H9 (cell line): Measurements from ENCODE around the gene NIT2. TPM values are rescaled to one million over a fixed set of nuclear protein-coding genes. Genes with fewer than 3 reads are reported as not detected.
A peak's percentile ranks its signal among the peaks of the same experiment; 100 is the strongest.

Experiments
- DNase-seq: peaks from one replicate; pipeline ENCODE4 v3.0.0-alpha.2; 2017
- H2AFZ ChIP-seq: one replicate; pipeline ENCODE4 v1.6.1; 2013; ENCODE audit warnings: mild to moderate bottlenecking, low read length, control low read depth, moderate library complexity
- H2AK5ac ChIP-seq: 2 replicates; pipeline ENCODE4 v1.6.1; 2013; ENCODE audit warnings: low read length, control low read depth, mixed read lengths; ENCODE audit not compliant: insufficient read length
- H2BK120ac ChIP-seq: one replicate; pipeline ENCODE4 v1.6.1; 2013; ENCODE audit warnings: low read depth, mild to moderate bottlenecking, low read length, control low read depth, inconsistent platforms; ENCODE audit not compliant: poor library complexity, severe bottlenecking
- H2BK12ac ChIP-seq: 2 replicates; pipeline ENCODE4 v1.6.1; 2013; ENCODE audit warnings: low read length, control low read depth, mixed read lengths, low read depth; ENCODE audit not compliant: insufficient read length
- H2BK15ac ChIP-seq: 2 replicates; pipeline ENCODE4 v1.6.1; 2013; ENCODE audit warnings: low read depth, low read length, control low read depth
- H2BK20ac ChIP-seq: one replicate; pipeline ENCODE4 v1.6.1; 2013; ENCODE audit warnings: low read depth, mild to moderate bottlenecking, low read length, control low read depth, inconsistent platforms; ENCODE audit not compliant: poor library complexity, severe bottlenecking
- H2BK5ac ChIP-seq: 2 replicates; pipeline ENCODE4 v1.6.1; 2013; ENCODE audit warnings: low read length, control low read depth, mixed read lengths; ENCODE audit not compliant: insufficient read length
- H3K14ac ChIP-seq: 2 replicates; pipeline ENCODE4 v1.6.1; 2013; ENCODE audit warnings: low read length, control low read depth; ENCODE audit not compliant: insufficient read depth
- H3K18ac ChIP-seq: 2 replicates; pipeline ENCODE4 v1.6.1; 2013; ENCODE audit warnings: low read depth, mild to moderate bottlenecking, mixed read lengths, low read length, control low read depth; ENCODE audit not compliant: insufficient read length
- H3K23ac ChIP-seq: 2 replicates; pipeline ENCODE4 v1.6.1; 2013; ENCODE audit warnings: low read length, control low read depth, mixed read lengths, low read depth; ENCODE audit not compliant: insufficient read length
- H3K23me2 ChIP-seq: 2 replicates; pipeline ENCODE4 v1.6.1; 2013; ENCODE audit warnings: low read depth, mild to moderate bottlenecking, mixed read lengths, low read length, control low read depth; ENCODE audit not compliant: insufficient read length, poor library complexity, severe bottlenecking
- H3K27ac ChIP-seq: 2 replicates; pipeline ENCODE4 v1.5.1; 2013; ENCODE audit warnings: low read length, control low read depth, mixed read lengths, low read depth; ENCODE audit not compliant: insufficient read length
- H3K27me3 ChIP-seq: 2 replicates; pipeline ENCODE4 v1.6.1; 2013; ENCODE audit warnings: low read length, control low read depth, inconsistent platforms; ENCODE audit not compliant: insufficient read depth
- H3K4ac ChIP-seq: 2 replicates; pipeline ENCODE4 v1.6.1; 2013; ENCODE audit warnings: low read depth, mild to moderate bottlenecking, control low read depth, inconsistent platforms, low read length, moderate library complexity
- H3K4me1 ChIP-seq: 2 replicates; pipeline ENCODE4 v1.6.1; 2013; ENCODE audit warnings: low read length, control low read depth, inconsistent platforms; ENCODE audit not compliant: insufficient read depth
- H3K4me2 ChIP-seq: 2 replicates; pipeline ENCODE4 v1.6.1; 2013; ENCODE audit warnings: low read length, control low read depth, mixed read lengths; ENCODE audit not compliant: insufficient read length, insufficient read depth
- H3K56ac ChIP-seq: 2 replicates; pipeline ENCODE4 v1.6.1; 2013; ENCODE audit warnings: low read depth, mild to moderate bottlenecking, mixed read lengths, low read length, control low read depth; ENCODE audit not compliant: insufficient read length
- H3K79me1 ChIP-seq: 2 replicates; pipeline ENCODE4 v1.6.1; 2013; ENCODE audit warnings: low read depth, mild to moderate bottlenecking, moderate library complexity, low read length, control low read depth, inconsistent platforms; ENCODE audit not compliant: insufficient read depth, poor library complexity, severe bottlenecking
- H3K79me2 ChIP-seq: 2 replicates; pipeline ENCODE4 v1.6.1; 2013; ENCODE audit warnings: low read length, control low read depth, inconsistent platforms; ENCODE audit not compliant: insufficient read depth
- H3K9ac ChIP-seq: 2 replicates; pipeline ENCODE4 v1.6.1; 2013; ENCODE audit warnings: low read length, control low read depth, mixed read lengths; ENCODE audit not compliant: insufficient read length; ENCODE audit errors: extremely low read depth
- H3K9me3 ChIP-seq: one replicate; pipeline ENCODE4 v1.6.1; 2013; ENCODE audit warnings: low read depth, low read length, inconsistent platforms; ENCODE audit not compliant: control insufficient read depth
- H3T11ph ChIP-seq: one replicate; pipeline ENCODE4 v1.6.1; 2013; ENCODE audit warnings: mild to moderate bottlenecking, low read length, control low read depth, inconsistent platforms
- H4K20me1 ChIP-seq: one replicate; pipeline ENCODE4 v1.6.1; 2013; ENCODE audit not compliant: control insufficient read depth, insufficient read length, insufficient read depth
- H4K5ac ChIP-seq: 2 replicates; pipeline ENCODE4 v1.6.1; 2013; ENCODE audit warnings: low read depth, mild to moderate bottlenecking, mixed read lengths, low read length, control low read depth; ENCODE audit not compliant: insufficient read length
- H4K8ac ChIP-seq: replicated peaks from 2 replicates; pipeline ENCODE4 v1.6.1; 2013; ENCODE audit warnings: low read length, control low read depth, mixed read lengths, low read depth; ENCODE audit not compliant: insufficient read length
- H4K91ac ChIP-seq: 2 replicates; pipeline ENCODE4 v1.6.1; 2013; ENCODE audit warnings: low read depth, mild to moderate bottlenecking, moderate library complexity, mixed read lengths, low read length, control low read depth; ENCODE audit not compliant: insufficient read length
- H3K27ac Mint-ChIP-seq, 3 experiments: 2 replicates in 2 of 3; 3 replicates in 1 of 3; pipeline ENCODE4 v1.8.0; 2020 to 2021; ENCODE audit warnings: mixed read lengths in 3 of 3, mild to moderate bottlenecking in 1 of 3, moderate library complexity in 1 of 3
- H3K27me3 Mint-ChIP-seq: 2 replicates; pipeline ENCODE4 v1.8.0; 2021; ENCODE audit warnings: low read depth, mild to moderate bottlenecking, moderate library complexity, mixed read lengths
- H3K36me3 Mint-ChIP-seq, 3 experiments: 2 replicates in 2 of 3; 3 replicates in 1 of 3; pipeline ENCODE4 v1.8.0; 2020 to 2021; ENCODE audit warnings: low read depth in 3 of 3, mixed read lengths in 3 of 3; ENCODE audit not compliant: insufficient read depth in 1 of 3
- H3K4me1 Mint-ChIP-seq, 2 experiments: 2 replicates each; pipeline ENCODE4 v1.8.0; 2020; ENCODE audit warnings: mixed read lengths in 2 of 2
- H3K4me3 Mint-ChIP-seq, 2 experiments: 2 replicates in 1 of 2; 3 replicates in 1 of 2; pipeline ENCODE4 v1.8.0; 2020 to 2021; ENCODE audit warnings: mild to moderate bottlenecking in 2 of 2, mixed read lengths in 2 of 2, moderate library complexity in 1 of 2
- H3K9me3 Mint-ChIP-seq, 2 experiments: 2 replicates in 1 of 2; 3 replicates in 1 of 2; pipeline ENCODE4 v1.8.0; 2020; ENCODE audit warnings: mild to moderate bottlenecking in 2 of 2, mixed read lengths in 2 of 2, moderate library complexity in 1 of 2
- CTCF ChIP-seq: fragments of 200-600 bp; sonication (generic); conservative IDR thresholded peaks from 3 replicates; pipeline ENCODE4 v1.8.0; 2021; ENCODE audit warnings: antibody characterized with exemption, mild to moderate bottlenecking
- WGBS: extraction: QIAGEN DNeasy Blood & Tissue Kit; methylation state at CpG from one replicate; pipeline ENCODE4 v1.1.7; 2013; ENCODE audit warnings: missing lambda C conversion rate, low lambda C conversion rate, mixed read lengths; ENCODE audit not compliant: insufficient read length; ENCODE audit errors: extremely low coverage; 5-methylcytosine and 5-hydroxymethylcytosine counted together
- total RNA-seq: library from RNA; stranded (reverse); gene quantifications from 2 replicates; pipeline ENCODE4 v1.2.1, GENCODE V29; 2021

NIT2 gene
- total RNA-seq, 1 experiment from 2014 or later: 26.6 TPM

- WGBS: no CpG with 5 or more reads among the region's 2 CpGs
- Histone ChIP-seq H4K91ac (no peak overlapping the region), H3K56ac (no peak overlapping the region), H2BK12ac (no peak overlapping the region), H3K79me2 (no peaks in the 10 kb centered on the region), H3K79me1 (no peaks in the 10 kb centered on the region), H3K14ac (no peak overlapping the region), H3K27ac (no peak overlapping the region), H2AFZ (no peak overlapping the region), H3K23ac (no peak overlapping the region), H3K18ac (no peak overlapping the region), H4K5ac (no peak overlapping the region), H2BK5ac (no peak overlapping the region), H2BK20ac (no peak overlapping the region), H3K23me2 (no peaks in the 10 kb centered on the region), H3K27me3 (no peaks in the 10 kb centered on the region), H2BK120ac (no peak overlapping the region), H4K20me1 (no peaks in the 10 kb centered on the region), H3T11ph (no peak overlapping the region), H3K9ac (no peak overlapping the region), H2AK5ac (no peak overlapping the region), H3K4me2 (no peak overlapping the region), H3K9me3 (no peaks in the 10 kb centered on the region), H3K4me1 (no peaks in the 10 kb centered on the region), H4K8ac (no peak overlapping the region), H2BK15ac (no peak overlapping the region), H3K4ac (no peak overlapping the region)
- Mint-ChIP-seq H3K36me3 (peaks cover 0 to 38% (median 0%) of the 10 kb centered on the region in 3 experiments; a peak in 4 of 7 replicates), H3K27ac (peak overlapping the region in 1 of 3 experiments; percentile 78; a peak in 1 of 7 replicates), H3K27me3 (no peaks in the 10 kb centered on the region), H3K4me1 (no peaks in the 10 kb centered on the region), H3K9me3 (no peaks in the 10 kb centered on the region), H3K4me3 (no peak overlapping the region)
- TF ChIP-seq CTCF: no peak
- no peak for DNase-seq
Observed at GRCh38 chr3:100289339-100289738, 45.2 kb upstream of the NIT2 start.
